GM21825 (cell line): ENCODE results near the gene BAG5.

Experiments
- ATAC-seq: cut with Tn5 transposase; IDR thresholded peaks from one replicate; pipeline ENCODE4 v1.9.1; 2021; ENCODE audit warnings: mild to moderate bottlenecking, moderate library complexity; ENCODE audit not compliant: unreplicated experiment

The BAG5 gene

GRCh38 chr14:103547941-103548462, 14.5 kb downstream of the BAG5 start:
- ATAC-seq: no peak

- ATAC-seq: no peak
Observed at GRCh38 chr14:103547455-103547940, 15.0 kb downstream of the BAG5 start.

GRCh38 chr14:103546652-103547454, 15.6 kb downstream of the BAG5 start:
- ATAC-seq: no peak

- ATAC-seq: no peak
Observed at GRCh38 chr14:103545915-103546651, 16.4 kb downstream of the BAG5 start.

- no peak for ATAC-seq
Observed at GRCh38 chr14:103545219-103545914, 17.1 kb downstream of the BAG5 start.

GRCh38 chr14:103544388-103545218, 17.9 kb downstream of the BAG5 start:
- ATAC-seq: no peak

- ATAC-seq: no peak
Observed at GRCh38 chr14:103543721-103544387, 18.6 kb downstream of the BAG5 start.

GRCh38 chr14:103543140-103543539, 19.3 kb downstream of the BAG5 start:
- ATAC-seq: no peak

- no peak for ATAC-seq
Observed at GRCh38 chr14:103542605-103543088, 19.8 kb downstream of the BAG5 start.

GRCh38 chr14:103541709-103542604, 20.5 kb downstream of the BAG5 start:
- no peak for ATAC-seq

- ATAC-seq: no peak
Observed at GRCh38 chr14:103540821-103541708, 21.4 kb downstream of the BAG5 start.

GRCh38 chr14:103539056-103539825, 23.2 kb downstream of the BAG5 start:
- no peak for ATAC-seq

GRCh38 chr14:103538291-103539055, 24.0 kb downstream of the BAG5 start:
- ATAC-seq: no peak

GRCh38 chr14:103537175-103537990, 25.1 kb downstream of the BAG5 start:
- ATAC-seq: no peak

GRCh38 chr14:103536693-103537092, 25.8 kb downstream of the BAG5 start:
- no peak for ATAC-seq
